ENCODE measurements around the gene DCD.

The DCD gene

DNA sequence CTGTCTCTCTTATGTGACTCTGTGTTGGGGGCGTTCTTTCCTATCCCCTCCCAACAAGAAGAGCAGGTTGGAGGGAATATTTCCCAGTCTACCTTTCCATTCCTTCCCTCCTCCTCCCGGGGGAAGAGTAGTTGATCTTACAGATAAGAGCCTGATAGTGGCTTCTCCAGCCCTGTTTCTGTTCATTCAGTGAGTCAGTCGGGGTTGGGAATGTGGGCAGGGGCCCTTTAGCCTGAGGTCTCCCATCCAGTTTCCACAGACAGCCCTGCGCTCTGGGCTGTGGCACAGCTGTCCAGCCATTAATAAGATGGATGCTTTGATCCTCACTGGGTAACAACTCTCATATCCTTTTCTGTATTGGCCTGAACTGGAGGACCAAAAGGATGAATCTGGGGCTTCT lies 41.6 kb downstream of the DCD start:
- no peak for DNase-seq (ENCODE audit: low read depth)

DNA sequence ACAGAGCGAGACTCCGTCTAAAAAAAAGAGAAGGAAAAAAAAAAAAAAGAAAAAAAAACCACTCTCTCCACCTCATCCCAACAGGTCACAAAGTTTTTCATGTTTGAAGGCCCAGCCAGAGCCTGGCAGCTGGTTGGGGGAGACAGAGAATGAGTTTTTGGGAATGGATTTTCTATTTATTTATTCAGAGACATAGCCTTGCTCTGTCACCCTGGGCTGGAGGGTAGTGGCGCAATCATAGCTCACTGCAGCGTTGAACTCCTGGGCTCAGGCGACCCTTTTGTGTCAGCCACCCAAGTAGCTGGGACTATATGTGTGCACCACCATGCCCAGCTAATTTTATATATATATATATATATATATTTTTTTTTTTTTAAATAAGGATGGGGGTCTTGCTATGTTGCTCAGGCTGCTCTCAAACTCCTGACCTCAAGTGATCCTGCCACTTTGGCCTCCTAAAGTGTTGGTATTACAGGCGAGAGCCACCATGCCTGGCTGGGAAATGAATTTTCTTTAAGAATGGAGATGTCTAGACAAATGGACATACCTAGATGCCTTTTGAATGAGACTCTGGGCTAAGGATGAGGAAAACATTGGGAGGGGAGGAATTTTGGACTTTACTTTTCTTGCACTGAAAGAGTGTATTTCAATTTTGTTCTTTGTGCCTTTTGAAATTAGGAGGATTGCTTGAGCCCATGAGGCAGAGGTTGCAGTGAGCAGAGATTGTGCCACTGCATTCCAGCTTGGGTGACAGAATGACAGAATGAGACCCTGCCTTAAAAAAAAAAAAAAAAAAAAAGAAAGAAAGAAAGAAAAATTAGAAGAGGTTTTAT lies 42.8 kb downstream of the DCD start:
- DNase-seq (ENCODE audit: low read depth), result no peak

DNA sequence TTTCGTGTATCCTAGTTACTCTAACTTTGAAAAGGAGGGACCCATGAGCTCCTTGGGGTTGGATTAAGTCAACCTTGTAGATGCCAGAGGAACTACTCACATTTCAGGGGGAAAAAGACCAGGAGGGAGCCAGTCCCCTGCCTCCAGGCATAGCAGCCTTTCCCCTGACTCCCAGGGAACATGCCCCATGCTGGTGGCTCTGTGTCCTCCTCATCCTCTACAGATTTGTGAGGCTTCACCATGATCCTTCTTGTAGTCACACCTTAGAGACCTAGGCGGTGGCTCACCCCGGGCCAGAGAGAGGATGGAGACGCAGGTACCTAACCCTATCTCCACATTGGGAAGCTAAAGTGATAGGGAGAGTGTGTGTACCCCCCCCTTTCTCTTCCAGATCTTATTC lies 43.7 kb downstream of the DCD start:
- no peak for DNase-seq (ENCODE audit: low read depth)

DNA sequence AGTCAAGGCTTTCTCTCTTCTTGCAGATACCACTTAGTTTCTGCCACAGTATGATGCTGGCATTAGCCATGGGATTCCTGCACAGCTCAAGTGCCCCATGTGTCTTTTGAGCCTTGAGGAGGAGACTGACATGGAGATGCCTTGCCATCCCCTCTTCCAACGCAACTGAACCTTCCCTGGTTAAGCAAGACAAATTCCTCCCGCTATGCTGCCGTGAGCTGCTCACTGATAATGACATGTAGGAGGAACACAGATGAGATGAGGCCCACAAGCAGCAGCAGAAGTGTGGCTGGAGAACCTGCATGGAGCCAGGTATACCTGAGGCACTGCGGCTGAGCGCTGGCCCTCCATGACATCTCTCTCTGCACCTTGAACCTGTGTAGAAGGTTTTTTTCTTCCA lies 44.3 kb downstream of the DCD start:
- DNase-seq (ENCODE audit: low read depth), result no peak

DNA sequence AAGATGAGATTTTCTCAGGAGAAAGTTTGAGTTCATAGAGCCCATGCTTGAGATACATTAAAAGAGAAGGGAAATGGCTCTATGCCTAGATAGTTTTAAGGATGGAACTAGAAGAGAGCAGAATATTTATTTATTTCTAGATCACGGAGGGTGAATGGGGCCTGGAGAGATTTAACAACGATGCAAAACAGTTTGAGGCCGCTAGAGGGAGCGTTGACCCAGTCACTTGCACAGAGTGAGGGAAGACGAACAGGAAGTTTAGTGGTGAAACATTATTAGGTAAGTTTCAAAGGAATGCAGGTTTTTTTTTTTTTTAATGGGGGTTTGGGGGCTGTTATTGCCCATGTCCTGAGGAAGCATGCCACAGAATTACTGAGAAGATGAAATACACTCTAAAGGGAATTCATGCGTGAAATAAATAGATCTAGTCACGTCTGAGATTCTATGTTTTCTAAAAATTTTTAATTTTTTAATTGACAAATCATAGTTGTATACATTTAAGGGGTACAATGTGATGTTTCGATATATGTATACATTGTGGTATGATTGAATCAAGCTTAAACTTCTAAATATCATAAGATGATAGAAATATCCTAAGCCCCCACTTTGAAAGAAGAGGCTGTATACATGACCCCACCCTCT lies 44.9 kb downstream of the DCD start:
- DNase-seq (ENCODE audit: low read depth), result peak; percentile 32

DNA sequence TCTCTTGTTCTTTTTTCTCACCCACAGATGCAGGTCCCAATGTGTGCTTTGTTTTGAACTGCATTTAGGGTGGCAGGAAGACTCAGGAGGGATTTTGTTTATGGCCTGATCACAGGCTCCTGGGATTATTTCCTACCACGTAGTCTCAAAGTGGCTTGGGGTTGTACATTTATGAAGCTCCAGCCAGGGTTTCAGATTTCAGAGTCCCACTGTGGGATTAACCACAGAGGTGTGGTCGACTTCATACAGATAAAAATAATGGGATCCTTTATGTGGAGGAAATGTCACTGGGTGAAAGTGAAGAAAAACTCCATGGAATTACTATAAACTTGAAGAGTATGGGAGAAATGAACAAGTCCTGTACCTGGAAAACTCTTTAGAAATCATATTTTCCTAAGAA lies 45.5 kb downstream of the DCD start:
- no peak for DNase-seq (ENCODE audit: low read depth)

DNA sequence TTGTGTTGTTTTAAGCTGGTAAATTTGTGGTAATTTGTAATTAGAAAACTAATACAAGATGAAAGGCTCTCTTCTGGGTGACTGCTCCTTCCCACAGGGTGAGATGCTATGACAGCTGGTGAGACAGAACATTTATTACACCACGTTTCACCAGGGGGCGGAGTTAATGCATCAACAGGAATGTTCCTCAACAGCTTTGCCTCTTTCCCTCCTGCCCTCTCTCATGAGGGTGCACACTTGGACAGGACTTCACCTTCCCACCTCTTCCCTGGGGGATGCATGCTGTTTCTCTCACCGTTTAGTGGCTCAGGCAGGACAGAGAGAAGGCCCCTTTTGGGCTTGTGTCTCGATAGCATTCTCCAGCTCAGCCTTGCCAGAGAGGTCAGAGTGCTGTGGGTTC lies 46.3 kb downstream of the DCD start:
- DNase-seq (ENCODE audit: low read depth), result no peak

DNA sequence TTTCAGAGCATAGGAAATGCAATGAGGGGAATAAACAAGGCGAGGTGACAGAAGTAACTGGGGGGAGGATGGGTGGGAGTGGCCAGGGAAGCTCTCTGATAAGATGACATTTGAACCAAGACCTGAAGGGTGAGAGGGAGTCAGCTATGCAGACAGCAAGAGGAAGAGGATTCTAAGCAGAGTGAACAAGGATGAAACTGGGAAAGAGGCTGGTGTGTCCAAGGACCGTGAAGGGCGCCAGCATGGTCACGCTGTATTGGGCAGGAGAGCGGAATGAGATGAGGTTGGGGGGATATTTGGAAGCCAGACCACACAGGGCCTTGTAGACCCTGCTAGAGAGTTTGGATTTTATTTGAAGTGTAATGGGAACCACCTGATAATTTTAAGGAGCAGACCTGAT lies 49.2 kb downstream of the DCD start:
- no peak for DNase-seq (ENCODE audit: low read depth)

DNA sequence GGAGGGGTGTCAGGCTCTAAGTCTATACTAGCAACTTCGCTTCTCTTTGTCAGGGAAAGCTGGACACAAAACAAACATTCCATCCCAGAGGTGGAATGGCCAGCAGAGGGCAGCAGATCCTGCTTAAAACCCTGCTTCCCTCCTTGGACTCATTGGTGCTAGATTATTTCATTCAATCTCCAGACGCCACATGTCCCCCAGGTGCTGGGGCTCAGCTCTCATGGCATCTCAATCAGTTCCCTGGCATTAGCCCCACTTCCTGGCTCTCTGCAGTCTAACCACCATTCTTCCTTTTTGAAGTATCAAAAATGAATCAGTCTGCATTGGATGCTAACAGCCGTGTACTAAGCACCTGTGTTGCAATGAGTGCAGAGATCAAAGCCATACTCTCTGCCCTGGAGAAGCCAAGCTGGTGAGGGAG lies 51.6 kb downstream of the DCD start:
- DNase-seq (ENCODE audit: low read depth), result peak; percentile 25

DNA sequence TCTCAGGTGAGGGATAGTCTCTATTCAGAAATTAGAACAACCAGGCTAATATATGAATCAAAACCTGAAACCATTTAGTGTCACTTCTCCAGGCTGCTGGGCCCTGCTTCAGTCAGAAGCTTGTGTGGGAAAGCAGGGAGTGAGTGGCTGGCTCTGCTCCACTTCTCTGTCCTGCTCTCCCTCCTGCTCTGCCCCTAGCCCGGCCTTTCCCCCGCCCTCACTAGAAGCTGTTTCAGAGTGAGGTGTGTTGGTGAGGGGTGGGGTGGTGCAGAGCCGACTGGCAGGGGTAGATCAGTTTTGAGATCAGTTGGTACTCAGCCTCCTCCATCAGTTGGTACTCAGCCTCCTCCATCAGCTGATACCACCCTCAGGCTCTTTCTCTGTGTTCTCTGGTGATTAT lies 52.7 kb downstream of the DCD start:
- DNase-seq (ENCODE audit: low read depth), result no peak

Measured in stimulated activated CD8-positive, alpha-beta memory T cell treated with anti-CD3 and anti-CD28 coated beads, Interleukin-7, amount 100 ng/mL, for 24 hours (primary cell).